Measurements from ENCODE around the gene ZNF761.
"Not testable (repeated sequence)": the region's sequence is repeated elsewhere in the genome, so short reads cannot be mapped to it uniquely, and the experiment has no call there.

ZNF761 gene

DNA sequence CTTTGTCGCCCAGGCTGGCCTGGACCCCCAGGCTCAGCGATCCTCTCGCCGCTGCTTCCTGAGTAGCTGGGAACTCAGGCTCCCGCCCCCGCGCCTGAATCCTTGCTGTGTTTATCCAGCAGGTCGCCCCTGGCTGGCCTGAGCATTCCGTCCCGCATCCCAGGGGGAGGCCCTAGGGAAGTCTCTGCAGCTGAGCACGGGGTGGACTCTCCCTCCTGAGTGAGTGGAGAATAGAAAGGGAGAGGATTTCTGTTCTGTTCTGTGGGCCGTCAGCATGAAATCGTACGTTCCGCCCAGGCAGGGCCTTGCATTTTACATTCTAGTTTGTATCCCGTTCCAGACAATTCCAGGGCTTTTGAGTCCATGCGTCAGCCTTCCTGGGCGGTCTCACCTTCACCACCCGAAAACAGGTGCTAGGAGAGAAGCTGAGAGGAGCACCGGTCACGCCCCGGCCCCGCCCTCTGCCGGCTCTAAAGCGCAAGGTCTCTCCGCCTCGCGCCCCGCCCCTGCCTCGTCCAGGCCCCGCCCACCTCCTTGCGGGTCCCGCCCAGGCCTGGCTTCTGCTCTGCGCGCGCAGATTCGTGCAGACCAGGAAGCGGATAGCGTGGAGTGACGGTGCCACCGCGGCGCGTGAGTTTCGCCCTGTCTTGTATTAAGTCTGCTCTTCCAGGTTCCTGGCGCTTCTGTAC lies at the start of gene ZNF761:
ZNF761 (plus strand) TSS at position 586 of the 689 bp plus-strand sequence. CDS start 15,285 bp downstream, outside the sequence.
- no peaks in the 10 kb centered on the region for H3K4me1 ChIP-seq (ENCODE audit: control insufficient read depth, insufficient read depth, low read length)
- peak within 1 kb of the TSS; percentile 97 for H3K4me3 ChIP-seq (ENCODE audit: low read depth, low read length)
- peak within 1 kb of the TSS; percentile 92 for H3K9ac ChIP-seq (ENCODE audit: low read depth, low read length)
- peaks cover 12% of the 10 kb centered on the region for H3K36me3 ChIP-seq (ENCODE audit: control insufficient read depth, insufficient read depth, low read length)
- no peaks in the 10 kb centered on the region for H3K27me3 ChIP-seq (ENCODE audit: control insufficient read depth, insufficient read depth, low read length)
- no peaks in the 10 kb centered on the region for H3K9me3 ChIP-seq (ENCODE audit: control insufficient read depth, insufficient read depth, low read length)

DNA sequence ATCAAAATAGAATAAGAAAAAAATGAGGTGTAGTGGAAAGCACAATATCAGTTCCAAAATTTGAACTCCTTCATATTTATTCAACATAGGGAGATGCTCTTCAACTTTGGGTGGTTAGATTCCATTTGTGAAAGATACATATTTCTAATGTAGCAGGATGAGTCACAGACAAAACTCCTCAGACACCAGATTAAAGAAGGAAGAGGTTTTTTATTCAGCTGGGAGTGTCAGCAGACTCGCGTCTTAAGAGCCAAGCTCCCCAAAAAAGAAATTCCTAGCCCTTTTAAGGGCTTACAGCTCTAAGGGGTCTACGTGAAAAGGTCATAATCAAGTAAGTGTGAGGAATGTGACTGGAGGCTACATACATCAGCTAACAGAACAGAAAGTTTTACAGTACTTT lies 43.6 kb upstream of the ZNF761 start:
- H3K9me3 ChIP-seq (ENCODE audit: control insufficient read depth, insufficient read depth, low read length): no peaks in the 10 kb centered on the region
- H3K27me3 ChIP-seq (ENCODE audit: control insufficient read depth, insufficient read depth, low read length): no peaks in the 10 kb centered on the region
- H3K4me3 ChIP-seq (ENCODE audit: low read depth, low read length): no peak overlapping the region
- H3K36me3 ChIP-seq (ENCODE audit: control insufficient read depth, insufficient read depth, low read length): peaks cover 9% of the 10 kb centered on the region
- H3K9ac ChIP-seq (ENCODE audit: low read depth, low read length): no peak overlapping the region
- H3K4me1 ChIP-seq (ENCODE audit: control insufficient read depth, insufficient read depth, low read length): peaks cover 2% of the 10 kb centered on the region

DNA sequence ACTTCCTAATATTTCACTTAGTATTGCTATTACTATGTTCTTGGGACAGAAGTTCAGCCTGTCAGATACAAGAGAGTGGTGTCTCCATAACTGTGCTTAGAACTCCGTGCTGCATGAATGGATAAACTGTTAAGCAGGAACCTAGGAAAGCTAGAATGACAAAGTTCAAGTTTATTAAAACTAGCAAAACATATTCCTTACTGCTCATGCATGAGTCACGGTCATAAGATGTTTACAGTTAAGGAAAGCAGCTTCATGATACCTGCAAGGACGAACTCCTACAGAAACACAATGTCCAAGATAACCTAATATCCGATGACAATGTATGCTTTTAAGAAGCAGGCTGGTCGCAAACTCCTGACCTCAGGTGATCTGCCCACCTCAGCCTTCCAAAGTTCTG lies 42.9 kb upstream of the ZNF761 start:
- no peaks in the 10 kb centered on the region for H3K9me3 ChIP-seq (ENCODE audit: control insufficient read depth, insufficient read depth, low read length)
- no peak overlapping the region for H3K9ac ChIP-seq (ENCODE audit: low read depth, low read length)

DNA sequence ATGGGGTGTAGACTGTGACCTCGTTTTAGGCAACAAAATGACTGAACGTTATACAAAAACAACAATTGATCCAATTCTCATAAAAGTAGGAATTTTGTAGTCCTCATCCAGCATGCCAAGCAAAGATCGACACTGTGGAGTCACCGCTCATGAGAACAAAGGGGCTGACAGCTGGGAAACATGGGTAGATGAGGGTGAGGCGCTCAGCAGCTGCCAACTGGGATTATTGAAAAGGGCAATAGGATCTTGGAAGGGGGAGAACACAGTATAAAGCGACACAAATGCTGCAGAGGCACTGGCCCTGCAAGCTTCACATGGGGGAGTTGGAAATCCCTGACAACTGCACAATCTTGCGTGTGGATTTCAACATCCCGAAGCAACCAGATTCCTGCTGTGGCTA lies 42.2 kb upstream of the ZNF761 start:
- H3K27me3 ChIP-seq (ENCODE audit: control insufficient read depth, insufficient read depth, low read length): no peaks in the 10 kb centered on the region
- H3K9ac ChIP-seq (ENCODE audit: low read depth, low read length): no peak overlapping the region

More for the DNA sequence above, 42.9 kb upstream of the ZNF761 start:
- Histone ChIP-seq H3K36me3 (ENCODE audit: control insufficient read depth, insufficient read depth, low read length) (peaks cover 6% of the 10 kb centered on the region), H3K4me1 (ENCODE audit: control insufficient read depth, insufficient read depth, low read length) (peaks cover 2% of the 10 kb centered on the region), H3K4me3 (ENCODE audit: low read depth, low read length) (no peak overlapping the region), H3K27me3 (ENCODE audit: control insufficient read depth, insufficient read depth, low read length) (no peaks in the 10 kb centered on the region)

DNA sequence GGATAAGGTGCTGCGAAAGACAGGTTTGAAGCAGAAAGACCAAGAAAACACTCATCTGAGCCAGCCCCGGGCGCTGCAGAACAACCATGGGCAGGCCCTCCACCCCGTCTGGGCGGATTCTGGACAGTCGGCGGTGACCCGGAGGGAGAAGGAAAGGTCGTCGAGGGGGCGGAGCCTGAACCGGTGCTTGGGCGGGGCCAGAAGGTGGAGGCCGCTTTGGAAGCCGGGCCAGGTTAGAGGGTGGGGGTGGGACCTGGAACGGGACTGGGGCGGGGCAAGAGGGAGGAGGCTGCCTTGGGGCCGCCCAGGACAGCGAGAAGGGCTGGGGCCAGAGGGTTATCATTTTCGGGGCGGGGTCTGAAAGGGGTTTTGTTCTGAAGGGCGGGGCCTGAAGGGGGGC lies 41.8 kb upstream of the ZNF761 start:
- H3K4me3 ChIP-seq (ENCODE audit: low read depth, low read length): peak overlapping the region; percentile 55
- H3K36me3 ChIP-seq (ENCODE audit: control insufficient read depth, insufficient read depth, low read length): peaks cover 6% of the 10 kb centered on the region
- H3K9ac ChIP-seq (ENCODE audit: low read depth, low read length): no peak overlapping the region
- H3K27me3 ChIP-seq (ENCODE audit: control insufficient read depth, insufficient read depth, low read length): no peaks in the 10 kb centered on the region
- peaks cover 2% of the 10 kb centered on the region for H3K4me1 ChIP-seq (ENCODE audit: control insufficient read depth, insufficient read depth, low read length)
- no peaks in the 10 kb centered on the region for H3K9me3 ChIP-seq (ENCODE audit: control insufficient read depth, insufficient read depth, low read length)

More for the DNA sequence above, 42.2 kb upstream of the ZNF761 start:
- Histone ChIP-seq H3K9me3 (ENCODE audit: control insufficient read depth, insufficient read depth, low read length) (no peaks in the 10 kb centered on the region), H3K4me3 (ENCODE audit: low read depth, low read length) (peak overlapping the region; percentile 55), H3K4me1 (ENCODE audit: control insufficient read depth, insufficient read depth, low read length) (peaks cover 2% of the 10 kb centered on the region), H3K36me3 (ENCODE audit: control insufficient read depth, insufficient read depth, low read length) (peaks cover 6% of the 10 kb centered on the region)

DNA sequence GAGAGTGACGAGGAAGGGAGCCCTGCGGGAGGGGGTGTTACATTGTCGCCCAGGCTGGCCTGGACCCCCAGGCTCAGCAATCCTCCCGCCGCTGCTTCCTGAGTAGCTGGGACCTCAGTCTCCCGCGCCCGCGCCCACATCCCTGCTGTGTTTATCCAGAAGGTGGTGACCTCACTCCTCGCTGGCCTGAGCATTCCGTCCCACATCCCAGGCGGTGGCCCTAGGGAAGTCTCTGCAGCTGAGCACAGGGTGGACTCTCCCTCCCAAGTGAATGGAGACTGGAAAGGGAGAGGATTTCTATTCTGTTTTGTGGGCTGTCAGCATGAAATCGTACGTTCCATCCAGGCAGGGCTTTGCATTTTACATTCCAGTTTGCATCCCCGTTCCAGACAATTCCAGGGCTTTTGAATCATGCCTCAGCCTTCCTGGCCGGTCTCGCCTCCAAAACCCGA lies 37.2 kb upstream of the ZNF761 start:
- H3K27me3 ChIP-seq (ENCODE audit: control insufficient read depth, insufficient read depth, low read length): no peaks in the 10 kb centered on the region
- H3K9me3 ChIP-seq (ENCODE audit: control insufficient read depth, insufficient read depth, low read length): no peaks in the 10 kb centered on the region
- peaks cover 4% of the 10 kb centered on the region for H3K36me3 ChIP-seq (ENCODE audit: control insufficient read depth, insufficient read depth, low read length)
- H3K4me3 ChIP-seq (ENCODE audit: low read depth, low read length): peak overlapping the region; percentile 91
- H3K9ac ChIP-seq (ENCODE audit: low read depth, low read length): peak overlapping the region; percentile 4
- peaks cover 2% of the 10 kb centered on the region for H3K4me1 ChIP-seq (ENCODE audit: control insufficient read depth, insufficient read depth, low read length)

DNA sequence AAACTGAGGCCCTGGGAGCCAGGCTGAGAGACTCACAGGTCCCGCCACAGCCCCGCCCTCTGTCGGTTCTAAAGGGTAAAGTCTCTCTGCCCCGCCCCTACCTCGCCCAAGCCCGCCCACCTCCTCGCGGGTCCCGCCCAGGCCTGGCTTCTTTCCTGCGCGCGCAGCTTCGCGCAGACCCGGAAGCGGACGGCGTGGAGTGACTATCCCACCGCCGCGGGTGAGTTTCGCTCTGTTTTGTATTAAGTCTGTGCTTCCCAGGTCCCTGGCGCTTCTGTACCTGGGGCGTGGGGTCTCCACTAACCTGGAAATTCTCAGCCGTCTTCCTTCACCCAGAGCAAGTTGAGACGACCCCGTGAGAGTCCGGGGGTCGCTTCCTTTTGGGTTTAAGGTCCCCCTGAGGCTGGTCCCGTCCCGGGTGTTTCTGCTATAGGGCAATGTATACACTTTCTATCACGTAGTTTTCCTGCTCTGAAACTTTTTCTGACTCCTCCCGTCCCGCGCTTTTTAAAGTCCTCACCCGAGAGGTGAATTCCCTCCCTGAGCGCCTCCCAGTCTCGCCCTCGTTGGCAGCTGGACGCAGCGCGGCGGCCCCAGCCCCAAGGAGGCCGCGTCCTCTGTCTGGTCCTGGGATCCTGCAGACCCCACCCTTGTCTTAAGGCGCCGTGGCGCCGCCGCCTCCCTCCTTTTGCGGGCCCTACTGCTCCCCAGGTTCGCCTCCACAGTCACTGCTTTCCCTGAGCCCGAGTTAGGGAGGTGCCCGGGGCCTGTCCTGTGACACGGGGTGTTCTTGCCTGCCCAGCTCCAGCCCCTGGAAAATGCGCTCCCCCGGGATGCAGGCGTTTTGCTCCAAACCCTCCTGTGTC lies 36.6 kb upstream of the ZNF761 start, which contains the start of gene ZNF765:
ZNF765 (plus strand) TSS at position 176 of the 866 bp plus-strand sequence. CDS start 2,867 bp downstream, outside the sequence.
- Histone ChIP-seq H3K4me1 (ENCODE audit: control insufficient read depth, insufficient read depth, low read length) (peaks cover 2% of the 10 kb centered on the region), H3K4me3 (ENCODE audit: low read depth, low read length) (peak within 1 kb of the TSS; percentile 91), H3K27me3 (ENCODE audit: control insufficient read depth, insufficient read depth, low read length) (no peaks in the 10 kb centered on the region), H3K9ac (ENCODE audit: low read depth, low read length) (peak within 1 kb of the TSS; percentile 4), H3K36me3 (ENCODE audit: control insufficient read depth, insufficient read depth, low read length) (peaks cover 4% of the 10 kb centered on the region), H3K9me3 (ENCODE audit: control insufficient read depth, insufficient read depth, low read length) (no peaks in the 10 kb centered on the region)

DNA sequence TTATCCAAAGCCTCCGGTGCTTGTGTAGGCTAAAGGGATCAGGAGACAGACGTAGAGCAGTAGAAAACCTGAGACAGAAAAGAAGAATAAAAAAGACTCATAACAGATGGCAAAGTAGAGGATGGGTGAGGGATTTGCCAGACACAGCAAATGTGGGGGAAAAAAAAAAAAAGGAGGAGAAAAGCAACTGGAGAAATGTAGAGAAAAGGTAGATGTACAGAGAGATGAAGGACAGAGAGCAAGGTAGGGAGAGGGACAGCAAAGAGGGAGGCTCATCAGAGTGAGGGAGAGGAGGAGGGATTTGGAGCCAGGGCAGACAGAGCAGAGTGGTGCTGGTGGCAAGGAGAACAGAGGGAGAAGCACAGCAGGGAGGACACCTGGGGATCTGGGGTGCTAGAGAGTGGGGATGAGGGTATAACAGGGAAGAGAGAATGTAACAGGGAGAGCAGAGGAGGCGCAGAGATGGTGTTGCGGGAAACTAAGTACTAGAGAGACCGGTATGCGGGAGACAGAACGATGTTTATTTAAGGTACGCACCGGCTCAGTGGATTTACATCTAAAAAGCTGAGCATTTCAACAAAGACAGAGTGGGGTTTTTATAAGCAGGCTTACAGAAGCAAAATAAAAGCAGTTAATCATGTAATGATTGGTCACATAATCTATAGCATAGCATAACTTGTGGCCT lies 35.8 kb upstream of the ZNF761 start:
- not testable (repeated sequence) for H3K9me3 ChIP-seq (ENCODE audit: control insufficient read depth, insufficient read depth, low read length); H3K36me3 ChIP-seq (ENCODE audit: control insufficient read depth, insufficient read depth, low read length); H3K4me1 ChIP-seq (ENCODE audit: control insufficient read depth, insufficient read depth, low read length); H3K27me3 ChIP-seq (ENCODE audit: control insufficient read depth, insufficient read depth, low read length); H3K9ac ChIP-seq (ENCODE audit: low read depth, low read length)
- H3K4me3 ChIP-seq (ENCODE audit: low read depth, low read length): peak overlapping the region; percentile 91

DNA sequence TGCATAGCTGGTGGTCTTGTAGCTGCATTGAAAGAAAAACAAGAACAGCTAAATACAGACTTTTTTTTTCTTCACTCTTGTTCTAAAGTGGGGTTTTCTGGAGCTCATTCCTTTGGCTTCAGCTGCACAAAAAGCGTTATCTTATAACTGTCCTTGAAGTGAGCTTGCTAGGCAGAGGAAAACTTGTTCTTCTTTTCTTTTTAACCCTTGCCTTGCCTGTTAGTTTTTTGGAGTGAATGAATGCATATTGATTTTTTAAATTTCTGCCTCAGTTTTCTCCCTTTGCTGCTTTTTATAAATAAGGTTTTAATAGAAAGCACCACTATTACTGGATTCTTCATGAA lies 35.3 kb upstream of the ZNF761 start:
- H3K27me3 ChIP-seq (ENCODE audit: control insufficient read depth, insufficient read depth, low read length): no peaks in the 10 kb centered on the region
- H3K4me1 ChIP-seq (ENCODE audit: control insufficient read depth, insufficient read depth, low read length): no peaks in the 10 kb centered on the region
- no peak overlapping the region for H3K9ac ChIP-seq (ENCODE audit: low read depth, low read length)
- H3K36me3 ChIP-seq (ENCODE audit: control insufficient read depth, insufficient read depth, low read length): peaks cover 8% of the 10 kb centered on the region
- no peaks in the 10 kb centered on the region for H3K9me3 ChIP-seq (ENCODE audit: control insufficient read depth, insufficient read depth, low read length)
- peak overlapping the region; percentile 91 for H3K4me3 ChIP-seq (ENCODE audit: low read depth, low read length)

DNA sequence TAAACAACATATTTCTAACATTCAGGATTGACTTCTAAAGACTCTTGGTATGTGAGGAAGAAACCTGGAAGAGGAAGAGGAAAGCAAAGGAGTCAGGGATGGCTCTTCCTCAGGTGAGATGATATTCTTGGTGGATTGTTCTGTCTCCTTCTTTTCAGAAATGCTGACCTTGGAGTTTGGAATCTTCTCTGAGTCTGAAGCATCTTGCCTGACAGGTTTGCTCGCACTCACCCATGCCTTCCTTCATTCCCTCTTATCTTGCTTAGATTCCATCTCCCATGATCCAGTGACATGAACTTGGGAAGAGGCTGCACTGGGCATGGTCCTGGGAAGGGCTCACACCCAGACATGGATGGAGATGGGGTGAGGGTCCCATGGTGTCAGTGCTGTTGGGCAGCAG lies 33.9 kb upstream of the ZNF761 start:
- H3K9me3 ChIP-seq (ENCODE audit: control insufficient read depth, insufficient read depth, low read length); H3K4me3 ChIP-seq (ENCODE audit: low read depth, low read length); H3K4me1 ChIP-seq (ENCODE audit: control insufficient read depth, insufficient read depth, low read length); H3K27me3 ChIP-seq (ENCODE audit: control insufficient read depth, insufficient read depth, low read length); H3K36me3 ChIP-seq (ENCODE audit: control insufficient read depth, insufficient read depth, low read length); H3K9ac ChIP-seq (ENCODE audit: low read depth, low read length): not testable (repeated sequence)

DNA sequence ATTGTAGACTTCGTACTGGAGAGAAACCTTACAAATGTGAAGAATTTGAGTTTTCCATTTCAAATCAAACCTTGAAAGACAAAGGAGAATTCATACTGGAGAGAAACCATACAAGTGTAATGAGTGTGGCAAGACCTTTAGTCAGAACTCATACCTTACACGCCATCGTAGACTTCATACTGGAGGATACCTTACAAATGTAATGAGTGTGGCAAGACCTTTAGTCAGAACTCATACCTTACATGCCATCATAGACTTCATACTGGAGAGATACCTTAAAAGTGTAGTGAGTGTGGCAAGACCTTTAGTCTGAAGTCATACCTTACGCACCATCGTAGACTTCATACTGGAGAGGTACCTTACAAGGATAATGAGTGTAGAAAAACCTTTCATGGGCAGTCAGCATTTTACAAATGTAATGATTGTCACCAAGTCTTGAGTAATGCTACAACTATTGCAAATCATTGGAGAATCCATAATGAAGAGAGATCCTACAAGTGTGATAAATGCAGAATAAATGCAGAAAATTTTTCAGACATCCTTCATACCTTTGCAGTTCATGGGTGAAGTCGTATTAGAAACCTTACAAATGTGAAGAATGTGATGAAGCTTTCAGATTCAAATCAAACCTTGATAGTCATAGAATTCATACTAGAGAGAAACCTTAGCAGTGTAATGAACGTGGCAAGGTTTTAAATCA lies 22.1 kb upstream of the ZNF761 start:
- Histone ChIP-seq H3K9me3 (ENCODE audit: control insufficient read depth, insufficient read depth, low read length) (peaks cover 24% of the 10 kb centered on the region), H3K27me3 (ENCODE audit: control insufficient read depth, insufficient read depth, low read length) (no peaks in the 10 kb centered on the region), H3K36me3 (ENCODE audit: control insufficient read depth, insufficient read depth, low read length) (peaks cover 10% of the 10 kb centered on the region)

More for the DNA sequence above, 22.1 kb upstream of the ZNF761 start:
- no peak overlapping the region for H3K9ac ChIP-seq (ENCODE audit: low read depth, low read length)
- H3K4me1 ChIP-seq (ENCODE audit: control insufficient read depth, insufficient read depth, low read length): no peaks in the 10 kb centered on the region
- no peak overlapping the region for H3K4me3 ChIP-seq (ENCODE audit: low read depth, low read length)
